Mammary epithelial cell (primary cell): ENCODE results near the gene TMEM108.

Experiments
- CTCF ChIP-seq, 2 donors: IDR thresholded peaks in 1 of 2; conservative IDR thresholded peaks in 1 of 2; 2 replicates each; pipeline ENCODE4 v1.5.1; 2011 to 2012; ENCODE audit warnings: inconsistent platforms in 2 of 2, low read length in 2 of 2, mild to moderate bottlenecking in 2 of 2, control low read depth in 1 of 2, low read depth in 1 of 2; ENCODE audit not compliant: insufficient read depth in 1 of 2; ENCODE audit errors: extremely low read depth in 1 of 2
- EZH2 ChIP-seq: IDR thresholded peaks from 2 replicates; pipeline ENCODE4 v1.6.1; 2012; ENCODE audit warnings: low read length, inconsistent platforms, borderline replicate concordance

- TF ChIP-seq CTCF (conservative IDR thresholded peaks at IDR 0.05 in 1 of 2, IDR thresholded peaks at IDR 0.05 in 1 of 2; ENCODE audit: extremely low read depth in 1 of 2, insufficient read depth in 1 of 2, low read depth in 1 of 2, low read length in 2 of 2), result no peak
- TF ChIP-seq EZH2, result no peak
Observed at GRCh38 chr3:133210656-133211055, 172.5 kb downstream of the TMEM108 start.
